T-cell (primary cell): ENCODE measurements around the gene TSHZ3. TPM values are rescaled to one million over a fixed set of nuclear protein-coding genes. Genes with fewer than 3 reads are reported as not detected.
A peak's percentile ranks its signal among the peaks of the same experiment; 100 is the strongest.

Experiments used
- ATAC-seq, 4 experiments: fragments of 200-7000 bp in 3 of 4; fragments of 150-1000 bp in 1 of 4; cut with Tn5 transposase; replicated peaks in 1 of 4; 1 replicate in 3 of 4; 2 replicates in 1 of 4; pipeline ENCODE4 v1.10.0; 2021; ENCODE audit warnings: moderate library complexity in 3 of 4, mild to moderate bottlenecking in 2 of 4, moderate number of reproducible peaks in 1 of 4
- CTCF ChIA-PET, 2 donors: fragments of 300-600 bp; sonication (Branson Sonifier 250); formaldehyde crosslinking; loops; one replicate each; lab custom pipeline; 2022; ENCODE audit warnings: antibody characterized with exemption in 2 of 2; lab: Charles Lee
- POLR2A ChIA-PET, 2 donors: fragments of 300-600 bp; sonication (Branson Sonifier 250); formaldehyde crosslinking; loops; one replicate each; lab custom pipeline; 2022; ENCODE audit warnings: antibody characterized with exemption in 2 of 2; lab: Charles Lee
- DNase-seq, 35 experiments: peaks; one replicate each; pipeline versions ENCODE4 v3.0.0 to v3.0.0-alpha.2; 2013 to 2023
- H3K27ac ChIP-seq: one replicate; pipeline ENCODE4 v1.5.1; 2013; ENCODE audit warnings: low read length
- H3K27me3 ChIP-seq, 2 experiments: replicated peaks in 1 of 2; 1 replicate in 1 of 2; 2 replicates in 1 of 2; pipeline versions ENCODE4 v1.6.1 to v1.7.0; 2013; ENCODE audit warnings: low read length in 1 of 2, mixed read lengths in 1 of 2; ENCODE audit not compliant: control insufficient read depth in 2 of 2, insufficient read depth in 2 of 2; ENCODE audit errors: extremely low read depth in 1 of 2
- H3K36me3 ChIP-seq, 2 donors: 1 replicate in 1 of 2; 2 replicates in 1 of 2; pipeline versions ENCODE4 v1.6.1 to v1.7.0; 2013; ENCODE audit warnings: low read length in 1 of 2; ENCODE audit not compliant: control insufficient read depth in 2 of 2, insufficient read depth in 1 of 2; ENCODE audit errors: extremely low read depth in 1 of 2
- H3K4me1 ChIP-seq, 2 experiments: 1 replicate in 1 of 2; 2 replicates in 1 of 2; pipeline versions ENCODE4 v1.6.1 to v1.7.0; 2013; ENCODE audit warnings: low read length in 2 of 2, mixed read lengths in 1 of 2; ENCODE audit not compliant: insufficient read depth in 2 of 2, control insufficient read depth in 1 of 2; ENCODE audit errors: extremely low read depth in 1 of 2
- H3K4me3 ChIP-seq, 2 donors: 1 replicate in 1 of 2; 2 replicates in 1 of 2; pipeline versions ENCODE4 v1.5.1 to v1.7.0; 2013; ENCODE audit warnings: mild to moderate bottlenecking in 2 of 2, low read length in 1 of 2, moderate library complexity in 1 of 2; ENCODE audit not compliant: control insufficient read depth in 1 of 2; ENCODE audit errors: extremely low read depth in 1 of 2
- H3K9me3 ChIP-seq: 2 replicates; pipeline ENCODE4 v1.7.0; 2013
- H3K27ac Mint-ChIP-seq, 2 donors: one replicate each; pipeline ENCODE4 v1.8.0; 2020 to 2021; ENCODE audit warnings: mild to moderate bottlenecking in 2 of 2, mixed read lengths in 2 of 2
- H3K27me3 Mint-ChIP-seq, 2 donors: one replicate each; pipeline ENCODE4 v1.8.0; 2021 to 2022; ENCODE audit warnings: mixed read lengths in 2 of 2
- H3K36me3 Mint-ChIP-seq: one replicate; pipeline ENCODE4 v1.8.0; 2021; ENCODE audit warnings: mixed read lengths
- H3K4me1 Mint-ChIP-seq, 3 donors: one replicate each; pipeline ENCODE4 v1.8.0; 2020 to 2022; ENCODE audit warnings: mixed read lengths in 3 of 3, mild to moderate bottlenecking in 1 of 3
- H3K4me3 Mint-ChIP-seq, 3 donors: one replicate each; pipeline ENCODE4 v1.8.0; 2020 to 2022; ENCODE audit warnings: mild to moderate bottlenecking in 3 of 3, mixed read lengths in 3 of 3, moderate library complexity in 3 of 3
- H3K9me3 Mint-ChIP-seq, 3 donors: one replicate each; pipeline ENCODE4 v1.8.0; 2020 to 2022; ENCODE audit warnings: mixed read lengths in 3 of 3
- WGBS: methylation state at CpG from one replicate; pipeline ENCODE4 v1.1.5; 2013; ENCODE audit warnings: missing lambda C conversion rate; ENCODE audit not compliant: insufficient coverage; 5-methylcytosine and 5-hydroxymethylcytosine counted together
- total RNA-seq, 35 experiments: library from RNA in 6 of 35; stranded (reverse) in 6 of 35; fragments of 120-200 nt in 1 of 35; gene quantifications; one replicate each; pipeline versions ENCODE4 v1.2.1 to v1.2.4 and lab custom pipeline; 2013 to 2026

TSHZ3 gene
- total RNA-seq, 5 donors from 2014 or later (not counting 1 experiment from before 2014, with no cell fraction given), result 0.18 to 1.4 (median 0.54) TPM

DNA sequence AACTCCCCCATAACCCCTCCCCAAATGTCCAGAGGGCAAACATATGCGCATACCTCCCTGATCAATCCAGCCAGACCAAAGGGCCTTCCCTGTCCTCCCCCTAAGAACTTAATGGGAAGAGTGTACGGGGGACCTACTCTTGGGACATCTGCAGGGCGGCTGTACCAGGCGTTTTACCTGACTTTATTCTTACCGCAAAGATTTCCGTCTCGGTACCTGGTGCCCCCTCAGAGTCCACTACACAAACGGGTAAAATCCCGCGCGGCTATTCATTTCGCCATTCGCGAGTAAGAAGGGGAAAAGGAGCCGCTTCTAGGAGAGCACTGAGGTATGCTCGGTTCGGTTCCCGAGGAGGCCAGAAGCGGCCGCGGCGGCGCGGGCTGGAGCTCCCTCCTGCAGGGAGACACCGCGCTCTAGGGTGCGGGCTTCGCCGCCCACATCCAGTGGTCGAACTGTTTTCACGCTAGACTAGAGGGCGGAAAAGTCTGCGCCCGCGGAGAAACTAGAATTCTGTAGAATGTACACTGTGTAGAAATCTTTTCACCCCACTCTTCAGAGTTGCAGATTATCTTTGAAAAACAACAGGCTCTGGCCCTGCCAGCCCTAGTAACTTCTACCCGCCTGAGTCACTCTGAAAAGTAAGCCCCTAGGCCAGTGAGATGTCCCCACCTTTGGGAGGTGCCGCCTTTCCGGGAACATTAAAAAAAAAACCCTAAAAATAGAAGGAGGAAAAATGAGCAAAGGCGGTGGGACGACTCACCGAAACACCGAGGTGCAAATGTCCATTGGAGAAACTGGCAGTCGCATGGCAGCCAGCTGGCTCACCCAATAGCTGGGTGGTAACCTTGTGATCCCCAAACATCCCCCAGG is 3.8 kb upstream of the TSHZ3 start:
- CTCF ChIA-PET, result interaction anchor here in 1 of 2 donors (0.5 kb wide), 1 partner anchor 619 kb away, joined by 5 read pairs; no protein-coding TSS in a partner anchor
- whole genome bisulfite sequencing, result 6% methylated on average over 34 of the region's 43 CpGs
- H3K36me3 Mint-ChIP-seq, result no peaks in the 10 kb centered on the region

DNA sequence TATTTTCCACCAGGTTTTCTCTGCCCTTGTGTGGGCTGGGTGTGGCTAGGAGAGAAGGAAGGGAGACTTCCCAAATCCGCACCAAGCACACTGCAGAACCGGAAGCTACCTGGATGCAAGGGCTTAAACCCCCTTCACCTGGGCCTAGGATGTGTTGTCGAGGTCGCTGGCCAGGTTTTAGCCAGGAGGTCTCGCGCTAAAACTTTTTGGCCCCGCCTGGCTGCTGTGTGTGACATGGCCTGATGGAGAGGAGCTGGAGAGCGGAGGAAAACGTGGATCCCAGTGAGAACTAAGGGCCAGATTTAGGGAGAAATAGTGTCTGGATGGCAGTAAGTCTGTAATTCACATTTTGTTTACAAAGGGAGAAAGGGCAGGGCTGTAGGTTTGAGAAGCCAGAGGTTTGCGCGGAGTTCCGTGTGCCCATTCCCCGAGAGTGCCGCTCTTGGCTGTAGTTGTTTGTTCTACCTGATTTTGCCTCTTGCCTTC is 3.1 kb upstream of the TSHZ3 start:
- ChIA-PET POLR2A (no interaction called here), CTCF (no interaction called here)
- H3K27me3 ChIP-seq, result peaks cover 28 to 81% of the 10 kb centered on the region in 2 experiments
- no peaks in the 10 kb centered on the region for H3K9me3 ChIP-seq
- H3K4me3 Mint-ChIP-seq, result peak overlapping the region; percentile 73 to 97 (median 76)
- H3K4me1 Mint-ChIP-seq, result peaks cover 44 to 62% (median 58%) of the 10 kb centered on the region in 3 donors
- H3K27ac Mint-ChIP-seq, result no peak overlapping the region
- H3K9me3 Mint-ChIP-seq, result no peaks in the 10 kb centered on the region
- ATAC-seq (no peak), DNase-seq (no peak)
- peaks cover 61 to 72% of the 10 kb centered on the region in 2 donors for H3K27me3 Mint-ChIP-seq
- H3K4me1 ChIP-seq, result peaks cover 10 to 71% of the 10 kb centered on the region in 2 experiments
- H3K36me3 ChIP-seq, result no peaks in the 10 kb centered on the region
- H3K27ac ChIP-seq, result no peak overlapping the region
- WGBS, result 41% methylated on average over 5 of the region's 14 CpGs
- no peaks in the 10 kb centered on the region for H3K36me3 Mint-ChIP-seq
- no peak overlapping the region for H3K4me3 ChIP-seq

More for the DNA sequence above, 3.8 kb upstream of the TSHZ3 start:
- Histone ChIP-seq H3K4me3 (no peak overlapping the region), H3K27ac (no peak overlapping the region), H3K36me3 (no peaks in the 10 kb centered on the region), H3K4me1 (peaks cover 10 to 66% of the 10 kb centered on the region in 2 experiments), H3K9me3 (no peaks in the 10 kb centered on the region), H3K27me3 (peaks cover 34 to 81% of the 10 kb centered on the region in 2 experiments)
- ATAC-seq (no peak), DNase-seq (no peak)
- peaks cover 59 to 72% of the 10 kb centered on the region in 2 donors for H3K27me3 Mint-ChIP-seq
- peak overlapping the region; percentile 11 to 97 (median 39) for H3K4me3 Mint-ChIP-seq
- H3K27ac Mint-ChIP-seq, result peak overlapping the region in 1 of 2 donors; percentile 32
- no peaks in the 10 kb centered on the region for H3K9me3 Mint-ChIP-seq
- POLR2A ChIA-PET, result no interaction called here
- H3K4me1 Mint-ChIP-seq, result peaks cover 41 to 56% (median 52%) of the 10 kb centered on the region in 3 donors

DNA sequence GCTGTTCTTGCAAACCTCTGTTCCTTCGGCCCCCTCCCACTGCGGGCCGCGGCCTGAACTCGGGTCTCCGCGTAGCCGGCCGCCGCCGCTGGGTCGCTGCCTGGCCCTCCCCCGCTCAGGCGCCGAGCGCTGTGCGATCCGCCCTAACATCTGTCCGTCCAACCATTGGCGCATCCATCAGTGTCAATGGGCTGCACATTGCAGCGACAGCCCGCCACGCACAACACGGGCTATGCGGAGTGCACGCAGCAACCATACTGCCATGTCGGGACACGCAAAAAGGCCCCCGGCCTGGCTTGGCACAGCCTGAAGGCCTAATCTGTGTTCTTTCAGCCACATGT is 2.6 kb upstream of the TSHZ3 start:
- Histone ChIP-seq H3K27ac (no peak overlapping the region), H3K27me3 (peaks cover 28 to 76% of the 10 kb centered on the region in 2 experiments), H3K36me3 (no peaks in the 10 kb centered on the region), H3K4me1 (peaks cover 10 to 66% of the 10 kb centered on the region in 2 experiments), H3K9me3 (no peaks in the 10 kb centered on the region), H3K4me3 (peak overlapping the region in 1 of 2 donors; percentile 75)
- Mint-ChIP-seq H3K4me3 (peak overlapping the region; percentile 73 to 97 (median 76)), H3K27me3 (peaks cover 58 to 71% of the 10 kb centered on the region in 2 donors), H3K4me1 (peaks cover 44 to 60% (median 57%) of the 10 kb centered on the region in 3 donors), H3K27ac (no peak overlapping the region), H3K9me3 (no peaks in the 10 kb centered on the region), H3K36me3 (no peaks in the 10 kb centered on the region)
- ChIA-PET POLR2A (no interaction called here), CTCF (no interaction called here)
- 9% methylated on average over 29 of the region's 29 CpGs for WGBS
- DNase-seq, result peak in 1 of 35 experiments; percentile 15
- ATAC-seq, result no peak

DNA sequence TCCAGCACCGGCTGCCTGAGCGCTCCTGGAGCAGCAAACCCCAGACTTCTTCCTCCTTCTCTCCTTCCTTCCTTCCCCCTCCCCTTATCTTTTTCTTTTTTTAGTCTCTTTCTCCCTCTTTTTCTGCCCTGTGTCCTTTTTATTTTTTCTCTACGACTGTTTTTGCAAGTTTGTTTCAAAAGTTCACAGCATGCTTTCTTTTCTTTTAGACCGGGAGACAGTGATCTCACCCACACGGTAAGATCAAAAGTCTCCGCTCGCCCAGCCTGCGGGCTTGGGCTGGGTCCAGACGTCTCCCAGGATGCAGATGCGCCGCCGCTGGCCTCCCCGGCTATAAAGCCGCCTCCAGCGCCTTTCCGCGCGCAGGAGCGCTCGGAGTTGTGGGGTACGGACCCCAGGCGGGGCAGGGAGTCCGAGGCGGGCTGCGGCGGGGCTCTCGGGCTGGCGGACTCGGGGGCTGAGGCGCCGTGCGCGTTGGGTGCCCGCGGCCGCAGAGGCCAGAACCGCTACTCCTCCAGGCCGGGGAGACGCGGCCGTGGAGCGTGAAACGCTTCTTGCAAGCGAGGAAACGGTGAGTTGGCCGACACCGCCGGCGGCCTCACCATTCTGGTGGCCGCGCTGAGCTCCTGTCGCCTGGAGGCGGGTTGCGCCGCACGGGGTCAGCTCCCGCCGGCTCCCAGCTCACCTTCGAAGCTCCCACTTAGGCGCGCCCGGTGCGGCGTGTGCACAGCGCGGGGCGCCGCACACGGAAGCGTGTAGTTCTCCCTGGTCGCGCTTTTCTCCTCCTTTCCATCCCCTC is 2.0 kb upstream of the TSHZ3 start:
- ChIA-PET POLR2A (no interaction called here), CTCF (no interaction called here)
- Histone ChIP-seq H3K27ac (no peak overlapping the region), H3K27me3 (peaks cover 27 to 71% of the 10 kb centered on the region in 2 experiments), H3K9me3 (no peaks in the 10 kb centered on the region), H3K4me3 (peak overlapping the region; percentile 45 to 75), H3K36me3 (no peaks in the 10 kb centered on the region), H3K4me1 (peaks cover 10 to 62% of the 10 kb centered on the region in 2 experiments)
- H3K36me3 Mint-ChIP-seq, result no peaks in the 10 kb centered on the region
- peaks cover 39 to 54% (median 51%) of the 10 kb centered on the region in 3 donors for H3K4me1 Mint-ChIP-seq
- no peak overlapping the region for H3K27ac Mint-ChIP-seq
- 2% methylated on average over 72 of the region's 72 CpGs for WGBS
- H3K4me3 Mint-ChIP-seq, result peak overlapping the region; percentile 82 to 97 (median 94)
- no peaks in the 10 kb centered on the region for H3K9me3 Mint-ChIP-seq
- no peak for ATAC-seq
- DNase-seq, result peak in 1 of 35 experiments; percentile 25
- peaks cover 53 to 71% of the 10 kb centered on the region in 2 donors for H3K27me3 Mint-ChIP-seq

DNA sequence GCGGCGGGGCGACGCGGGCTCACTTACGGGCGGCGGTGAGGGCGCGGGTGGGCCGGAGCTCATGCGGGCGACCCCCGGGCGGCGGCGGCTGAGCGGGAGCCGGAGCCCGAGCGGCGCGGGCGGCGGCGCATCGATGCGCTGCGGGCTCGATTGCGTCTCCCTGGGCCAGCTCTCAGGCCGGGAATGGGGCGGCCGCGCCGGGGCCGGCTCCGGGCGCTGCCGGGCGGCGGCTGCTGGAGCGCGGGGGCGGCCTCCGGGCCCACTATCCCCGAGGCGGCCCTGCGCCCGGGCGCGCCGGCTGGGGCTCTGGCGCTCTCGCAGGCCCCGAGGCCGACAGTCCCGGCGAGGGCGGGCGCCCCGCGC is 1.4 kb upstream of the TSHZ3 start:
- ATAC-seq (peak; percentile 8 to 43 (median 26)), DNase-seq (peak in 2 of 35 experiments; percentile 13 to 49)
- Mint-ChIP-seq H3K4me1 (peaks cover 37 to 51% (median 50%) of the 10 kb centered on the region in 3 donors), H3K36me3 (no peaks in the 10 kb centered on the region), H3K4me3 (peak overlapping the region; percentile 82 to 97 (median 94)), H3K9me3 (no peaks in the 10 kb centered on the region), H3K27me3 (peaks cover 51 to 71% of the 10 kb centered on the region in 2 donors), H3K27ac (no peak overlapping the region)
- H3K4me3 ChIP-seq, result peak overlapping the region; percentile 45 to 75
- no peaks in the 10 kb centered on the region for H3K36me3 ChIP-seq
- POLR2A ChIA-PET, result interaction anchor here in 1 of 2 donors (0.6 kb wide), 1 partner anchor 11 kb away, joined by 3 read pairs; no protein-coding TSS in a partner anchor
- no peak overlapping the region for H3K27ac ChIP-seq
- under 1% methylated on average over 63 of the region's 63 CpGs for WGBS
- no peaks in the 10 kb centered on the region for H3K9me3 ChIP-seq
- peaks cover 22 to 70% of the 10 kb centered on the region in 2 experiments for H3K27me3 ChIP-seq
- CTCF ChIA-PET, result no interaction called here
- H3K4me1 ChIP-seq, result peaks cover 10 to 58% of the 10 kb centered on the region in 2 experiments
